K562 (cell line): ENCODE data around the gene ODAD3. TPM values are rescaled to one million over a fixed set of nuclear protein-coding genes. Genes with fewer than 3 reads are reported as not detected.

Experiments
- BCLAF1 ChIP-seq, 2 experiments: fragments of 450-650 bp in 1 of 2; IDR thresholded peaks; 2 replicates each; pipeline ENCODE4 v1.6.1; 2011 to 2017; ENCODE audit warnings: low read depth in 2 of 2, antibody characterized with exemption in 1 of 2, borderline replicate concordance in 1 of 2, low read length in 1 of 2, mild to moderate bottlenecking in 1 of 2, mixed read lengths in 1 of 2; ENCODE audit not compliant: control insufficient read depth in 1 of 2
- CBX5 ChIP-seq: IDR thresholded peaks from 2 replicates; pipeline ENCODE4 v1.6.1; 2014; ENCODE audit warnings: low read depth, borderline replicate concordance
- DACH1 ChIP-seq: fragments of 450-650 bp; IDR thresholded peaks from 2 replicates; pipeline ENCODE4 v1.6.1; 2018; ENCODE audit not compliant: partially characterized antibody
- GATAD2B ChIP-seq: fragments of 450-650 bp; IDR thresholded peaks from 2 replicates; pipeline ENCODE4 v1.6.1; 2017; ENCODE audit warnings: mild to moderate bottlenecking, borderline replicate concordance
- GTF2A2 ChIP-seq: IDR thresholded peaks from 2 replicates; pipeline ENCODE4 v1.6.1; 2016; ENCODE audit warnings: mild to moderate bottlenecking, missing genetic modification characterization, missing compliant biosample characterization
- GTF2E2 ChIP-seq: fragments of 200-800 bp; sonication (Bioruptor generic); IDR thresholded peaks from 2 replicates; pipeline ENCODE4 v1.6.1; 2016; ENCODE audit warnings: missing genetic modification characterization, missing compliant biosample characterization
- HCFC1 ChIP-seq: IDR thresholded peaks from 2 replicates; pipeline ENCODE4 v1.6.1; 2012; ENCODE audit warnings: low read depth, low read length, improper control_type of control experiment
- KAT7 ChIP-seq: sonication (generic); formaldehyde crosslinking; IDR thresholded peaks from 2 replicates; pipeline ENCODE4 v1.8.0; 2022; ENCODE audit warnings: missing genetic modification reagents, mild to moderate bottlenecking, borderline replicate concordance
- MEF2A ChIP-seq: IDR thresholded peaks from 2 replicates; pipeline ENCODE4 v1.6.1; 2011; ENCODE audit warnings: low read depth, mild to moderate bottlenecking, low read length, moderate library complexity; ENCODE audit not compliant: control insufficient read depth
- MIER1 ChIP-seq: fragments of 450-650 bp; IDR thresholded peaks from 2 replicates; pipeline ENCODE4 v1.6.1; 2016; ENCODE audit warnings: antibody characterized with exemption, mild to moderate bottlenecking, low read depth
- NFATC3 ChIP-seq: fragments of 450-650 bp; IDR thresholded peaks from 2 replicates; pipeline ENCODE4 v1.6.1; 2017; ENCODE audit warnings: mild to moderate bottlenecking
- PHTF2 ChIP-seq: fragments of 250-450 bp; sonication (Bioruptor Pico); IDR thresholded peaks from 2 replicates; pipeline ENCODE4 v1.5.0; 2021; ENCODE audit warnings: mild to moderate bottlenecking
- POLR3A ChIP-seq: IDR thresholded peaks from 2 replicates; pipeline ENCODE4 v1.6.1; 2011; ENCODE audit warnings: borderline replicate concordance, mild to moderate bottlenecking, moderate library complexity; ENCODE audit not compliant: insufficient read length, insufficient read depth; ENCODE audit errors: extremely low read depth
- RCOR1 ChIP-seq, 2 experiments: IDR thresholded peaks; 2 replicates each; pipeline ENCODE4 v1.6.1; 2012; ENCODE audit warnings: low read depth in 2 of 2, low read length in 2 of 2, borderline replicate concordance in 1 of 2, improper control_type of control experiment in 1 of 2
- SMAD4 ChIP-seq: fragments of 250-450 bp; sonication (Bioruptor Pico); conservative IDR thresholded peaks from 2 replicates; pipeline ENCODE4 v1.8.0; 2021; ENCODE audit warnings: inconsistent platforms, mild to moderate bottlenecking, moderate library complexity
- SRSF1 ChIP-seq: fragments of 200-400 bp; formaldehyde crosslinking; IDR thresholded peaks from 2 replicates; pipeline ENCODE4 v1.6.1; 2017; ENCODE audit warnings: mild to moderate bottlenecking, low read depth, low read length, moderate library complexity
- TAL1 ChIP-seq: fragments of 450-650 bp; IDR thresholded peaks from 2 replicates; pipeline ENCODE4 v1.6.1; 2016; ENCODE audit warnings: mild to moderate bottlenecking
- TCF7 ChIP-seq: sonication (generic); IDR thresholded peaks from 2 replicates; pipeline ENCODE4 v1.6.1; 2016; ENCODE audit warnings: antibody characterized with exemption, borderline replicate concordance
- ZBTB17 ChIP-seq: fragments of 450-650 bp; formaldehyde crosslinking; IDR thresholded peaks from 2 replicates; pipeline ENCODE4 v1.4.0; 2020; ENCODE audit warnings: mild to moderate bottlenecking
- ZC3H8 ChIP-seq: fragments of 450-650 bp; IDR thresholded peaks from 2 replicates; pipeline ENCODE4 v1.6.1; 2017
- ZFP91 ChIP-seq: sonication (generic); formaldehyde crosslinking; IDR thresholded peaks from 2 replicates; pipeline ENCODE4 v1.8.0; 2022; ENCODE audit warnings: mild to moderate bottlenecking, missing genetic modification reagents
- ZFPM2 ChIP-seq: fragments of 250-450 bp; sonication (Bioruptor Pico); IDR thresholded peaks from 2 replicates; pipeline ENCODE4 v1.5.1; 2022; ENCODE audit warnings: mild to moderate bottlenecking
- ZNF324 ChIP-seq: fragments of 250-450 bp; sonication (Bioruptor Pico); IDR thresholded peaks from 2 replicates; pipeline ENCODE4 v1.4.0; 2020; ENCODE audit warnings: mild to moderate bottlenecking
- ZNF668 ChIP-seq: fragments of 250-450 bp; sonication (Bioruptor Pico); IDR thresholded peaks from 2 replicates; pipeline ENCODE4 v1.8.0; 2022; ENCODE audit warnings: mild to moderate bottlenecking, inconsistent platforms
- ZNF695 ChIP-seq: fragments of 450-650 bp; formaldehyde crosslinking; IDR thresholded peaks from 2 replicates; pipeline ENCODE4 v1.4.0; 2020; ENCODE audit warnings: mild to moderate bottlenecking, moderate library complexity
- polyA plus RNA-seq, 8 experiments: library from polyadenylated mRNA; depleted of rRNA in 4 of 8; stranded (reverse) in 5 of 8; unstranded in 3 of 8; fragments of >200 nt; fragmentation: Nextera tagmentation in 2 of 8; fragmentation: Illumina TruSeq in 1 of 8; extraction: Ambion mirVana in 2 of 8; extraction: Trizol in 1 of 8; gene quantifications; 2 replicates each; pipeline versions ENCODE4 v1.2.1 to v1.2.3, GENCODE V29; 2011 to 2014; ENCODE audit warnings: inconsistent platforms in 1 of 8, missing spikeins in 1 of 8
- total RNA-seq, 7 experiments: library from RNA; depleted of rRNA in 6 of 7; stranded (reverse); fragments of >200 nt in 6 of 7; fragmentation: Illumina TruSeq in 2 of 7; extraction: Trizol in 2 of 7; gene quantifications; 2 replicates each; pipeline versions ENCODE4 v1.2.1 to v1.2.3, GENCODE V29; 2011 to 2021; ENCODE audit warnings: low replicate concordance in 1 of 7

The ODAD3 gene
- total and polyA plus RNA-seq, 9 of the 15 experiments (the other 6 are each of a cell fraction or from before 2014, with no cell fraction given), result 0.07 to 0.72 (median 0.14) TPM; not detected in 2

GRCh38 chr19:11435057-11435832 lies at the start of gene ODAD3, which contains the start of gene PRKCSH (continued):
- TF ChIP-seq ZNF668 (CRISPR knock-in tag) (no peak), KAT7 (CRISPR knock-in tag) (no peak), TCF7 (peak; percentile 81; the same call in 1 of the 2 replicates), ZBTB17 (CRISPR knock-in tag) (peak; percentile 35; the same call in 1 of the 2 replicates), ZFP91 (CRISPR knock-in tag) (no peak), NFATC3 (no peak), BCLAF1 (IDR thresholded peaks at IDR 0.05; ENCODE audit: borderline replicate concordance in 1 of 2, control insufficient read depth in 1 of 2, low read depth in 2 of 2, low read length in 1 of 2) (no peak), PHTF2 (CRISPR knock-in tag) (no peak), TAL1 (no peak), GTF2A2 (tag) (no peak), GATAD2B (no peak), HCFC1 (peak; percentile 98), ZC3H8 (no peak), RCOR1 (IDR thresholded peaks at IDR 0.05; ENCODE audit: borderline replicate concordance in 1 of 2, low read depth in 2 of 2, low read length in 2 of 2) (peak; percentile 91 to 100), SMAD4 (CRISPR knock-in tag) (peak; percentile 66; the same call in 1 of the 2 replicates), ZNF695 (CRISPR knock-in tag) (no peak), MEF2A (no peak), GTF2E2 (tag) (no peak), POLR3A (no peak), ZFPM2 (CRISPR knock-in tag) (no peak), SRSF1 (no peak), MIER1 (no peak), ZNF324 (CRISPR knock-in tag) (no peak), DACH1 (no peak), CBX5 (no peak)
